Measurements from ENCODE around the gene BEGAIN. TPM values are rescaled to one million over a fixed set of nuclear protein-coding genes. Genes with fewer than 3 reads are reported as not detected.

The BEGAIN gene
- total and polyA plus RNA-seq, 2 donors (not counting 3 experiments of a cell fraction or from before 2014, with no cell fraction given): 0.49 TPM; not detected in 1

GRCh38 chr14:100565650-100566049 is 21.6 kb downstream of the BEGAIN start:
- FAIRE-seq: no peak
- H3K4me2 ChIP-seq (ENCODE audit: insufficient read depth, low read length): no peak overlapping the region

More at GRCh38 chr14:100565650-100566049, 21.6 kb downstream of the BEGAIN start:
- H3K9me3 ChIP-seq (replicated peaks; ENCODE audit: control insufficient read depth, insufficient read depth, low read length): no peaks in the 10 kb centered on the region
- no peak overlapping the region for H3K4me3 ChIP-seq (replicated peaks in 1 of 3; ENCODE audit: insufficient read depth in 1 of 3, low read depth in 1 of 3, low read length in 3 of 3)
- no peaks in the 10 kb centered on the region for H3K9me1 ChIP-seq (replicated peaks; ENCODE audit: control insufficient read depth, extremely low read depth, insufficient read depth, low read length)
- DNase-seq (ENCODE audit: low read depth, low spot score): no peak
- H3K9ac ChIP-seq (replicated peaks; ENCODE audit: extremely low read depth, insufficient read depth, low read length): no peak overlapping the region
- H4K20me1 ChIP-seq (replicated peaks; ENCODE audit: control insufficient read depth, extremely low read depth, insufficient read depth, low read length): no peaks in the 10 kb centered on the region
- CTCF ChIA-PET: no interaction called here
- intact Hi-C loops (cut with micrococcal nuclease): no loop called here
- no peaks in the 10 kb centered on the region for H3K36me3 ChIP-seq (ENCODE audit: control insufficient read depth in 2 of 2, extremely low read depth in 1 of 2, insufficient read depth in 2 of 2, low read length in 2 of 2)
- no TSS peak for BruUV-seq (replicated peaks)
- H3K79me2 ChIP-seq (ENCODE audit: control insufficient read depth, insufficient read depth, low read length): no peaks in the 10 kb centered on the region
- POLR2A ChIA-PET: no interaction called here
- no peak overlapping the region for H3K27ac ChIP-seq (ENCODE audit: insufficient read depth, low read depth, low read length)
- peaks cover 23 to 32% of the 10 kb centered on the region in 2 experiments for H3K27me3 ChIP-seq (ENCODE audit: control insufficient read depth in 2 of 2, insufficient read depth in 2 of 2, low read length in 2 of 2)
- dilution Hi-C loops (cut with MboI; ENCODE audit: extremely low pct_ligation_motif_present, low sequenced_read_pairs): no loop called here
- H3K4me1 ChIP-seq (ENCODE audit: control insufficient read depth, extremely low read depth, insufficient read depth, low read length): peaks cover 2% of the 10 kb centered on the region
- TF ChIP-seq MYC (IDR thresholded peaks at IDR 0.05; ENCODE audit: low read depth, low read length) (no peak), EZH2 (IDR thresholded peaks at IDR 0.05; ENCODE audit: borderline replicate concordance, low read depth, low read length, severe bottlenecking) (no peak), GATA2 (IDR thresholded peaks at IDR 0.05; ENCODE audit: insufficient read depth, insufficient read length, low read depth, low read length) (no peak), FOS (IDR thresholded peaks at IDR 0.05; ENCODE audit: borderline replicate concordance, insufficient read depth, low read length) (no peak), JUN (IDR thresholded peaks at IDR 0.05; ENCODE audit: borderline replicate concordance, insufficient read depth, insufficient read length, low read depth) (no peak), CTCF (IDR thresholded peaks at IDR 0.05; ENCODE audit: extremely low read depth in 1 of 2, insufficient read depth in 1 of 2, low read depth in 1 of 2, low read length in 2 of 2) (no peak), POLR2AphosphoS5 (IDR thresholded peaks at IDR 0.05; ENCODE audit: insufficient read depth, low read depth, low read length) (no peak), MAX (IDR thresholded peaks at IDR 0.05; ENCODE audit: insufficient read depth, insufficient read length) (no peak), POLR2A (IDR thresholded peaks at IDR 0.05; ENCODE audit: low read depth, low read length) (no peak)
- H2AFZ ChIP-seq (ENCODE audit: low read depth, low read length): no peak overlapping the region
